AG20443 (cell line): Measurements from ENCODE around the gene SLC6A9.

Experiments used
- DNase-seq: peaks from one replicate; pipeline ENCODE4 v3.0.0; 2012; ENCODE audit warnings: low spot score, mixed read lengths

Gene SLC6A9

GRCh38 chr1:43983253-43983899, 47.9 kb downstream of the SLC6A9 start:
- DNase-seq = no peak

- DNase-seq = no peak
Measured at GRCh38 chr1:43982808-43983207, 48.5 kb downstream of the SLC6A9 start.

- DNase-seq = no peak
Measured at GRCh38 chr1:43982241-43982640, 49.0 kb downstream of the SLC6A9 start.

- no peak for DNase-seq
Measured at GRCh38 chr1:43981636-43982035, 49.6 kb downstream of the SLC6A9 start.

GRCh38 chr1:43981135-43981491, 50.1 kb downstream of the SLC6A9 start:
- no peak for DNase-seq

- DNase-seq = peak; percentile 22
Measured at GRCh38 chr1:43980255-43981134, 50.8 kb downstream of the SLC6A9 start.

GRCh38 chr1:43979528-43980254, 51.6 kb downstream of the SLC6A9 start:
- DNase-seq = peak; percentile 75

- DNase-seq = no peak
Measured at GRCh38 chr1:43979261-43979527, 52.1 kb downstream of the SLC6A9 start.

GRCh38 chr1:43978551-43979260, 52.6 kb downstream of the SLC6A9 start, which contains the start of gene B4GALT2:
Gene B4GALT2, plus strand, starts transcription at chr1:43979210. Its CDS starts 1,951 bp downstream, at chr1:43981161.
- DNase-seq = peak; percentile 91

- DNase-seq = no peak
Measured at GRCh38 chr1:43978264-43978550, 53.1 kb downstream of the SLC6A9 start.

- no peak for DNase-seq
Measured at GRCh38 chr1:43977376-43978263, 53.6 kb downstream of the SLC6A9 start.

GRCh38 chr1:43976890-43977289, 54.4 kb downstream of the SLC6A9 start:
- DNase-seq = no peak

GRCh38 chr1:43976045-43976444, 55.2 kb downstream of the SLC6A9 start:
- DNase-seq = no peak

GRCh38 chr1:43975249-43975961, 55.9 kb downstream of the SLC6A9 start:
- DNase-seq = peak; percentile 58

- peak; percentile 98 for DNase-seq
Measured at GRCh38 chr1:43974443-43975248, 56.6 kb downstream of the SLC6A9 start, which contains the start of gene ATP6V0B. Gene ATP6V0B, plus strand, starts transcription at chr1:43974960. Its CDS starts 81 bp downstream, at chr1:43975041.

GRCh38 chr1:43973981-43974442, 57.2 kb downstream of the SLC6A9 start:
- DNase-seq = no peak

GRCh38 chr1:43971336-43971980, 59.8 kb downstream of the SLC6A9 start:
- no peak for DNase-seq

- no peak for DNase-seq
Measured at GRCh38 chr1:43970911-43971310, 60.4 kb downstream of the SLC6A9 start.

- DNase-seq = no peak
Measured at GRCh38 chr1:43970502-43970901, 60.8 kb downstream of the SLC6A9 start.
